Measurements from ENCODE around the gene BMS1. TPM values are rescaled to one million over a fixed set of nuclear protein-coding genes. Genes with fewer than 3 reads are reported as not detected.

The BMS1 gene
- total RNA-seq, 1 experiment from 2014 or later: 32.3 TPM

DNA sequence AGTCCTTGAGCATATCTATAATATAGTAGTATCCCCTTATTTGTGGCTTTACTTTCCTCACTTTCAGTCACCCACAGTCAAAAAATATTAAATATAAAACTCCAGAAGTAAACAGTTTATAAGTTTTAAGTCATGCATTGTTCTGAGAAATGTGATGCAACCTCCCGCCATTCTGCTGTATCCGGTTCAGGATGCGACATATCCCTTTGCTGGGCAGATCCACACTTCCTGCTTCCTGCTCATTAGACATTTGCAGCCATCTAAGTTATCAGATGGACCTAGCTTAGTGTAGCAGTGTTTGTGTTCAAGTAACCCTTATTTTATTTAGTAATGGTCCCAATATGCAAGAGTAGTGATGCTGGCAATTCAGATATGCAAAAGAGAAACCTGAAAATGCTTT is 38.9 kb upstream of the BMS1 start:
- CTCF ChIA-PET: interaction anchor here (0.9 kb wide), 1 partner anchor 9 kb away, joined by 4 read pairs; no protein-coding TSS in a partner anchor
- Histone ChIP-seq H3K36me3 (ENCODE audit: control insufficient read depth, insufficient read depth, low read length) (no peaks in the 10 kb centered on the region), H3K4me3 (ENCODE audit: low read depth in 2 of 2, low read length in 2 of 2) (no peak overlapping the region), H3K27me3 (ENCODE audit: control insufficient read depth, insufficient read depth, low read length) (peaks cover 4% of the 10 kb centered on the region), H3K9me3 (ENCODE audit: control insufficient read depth, insufficient read depth, low read depth, low read length) (peaks cover 11% of the 10 kb centered on the region; the same call in 1 of the 2 replicates), H3K27ac (ENCODE audit: low read length) (no peak overlapping the region), H3K4me1 (ENCODE audit: control insufficient read depth, insufficient read depth, low read length) (no peaks in the 10 kb centered on the region)
- in situ Hi-C loops (cut with HindIII; ENCODE audit: low pct_unique_long_range_greater_than_20kb, low sequenced_read_pairs) (no loop called here), intact Hi-C loops (cut with micrococcal nuclease; ENCODE audit: unreplicated experiment) (no loop called here)
- ATAC-seq (no peak), DNase-seq (ENCODE audit: low read depth, low spot score) (no peak)
- no TSS peak for BruUV-seq (replicated peaks)
- TF ChIP-seq POLR2AphosphoS5 (IDR thresholded peaks at IDR 0.05; ENCODE audit: low read depth, low read length) (no peak), SIN3A (IDR thresholded peaks at IDR 0.05; ENCODE audit: borderline replicate concordance, insufficient read depth, low read depth, low read length) (no peak), TCF7L2 (IDR thresholded peaks at IDR 0.05; ENCODE audit: low read depth, low read length) (no peak)
- TF ChIP-seq, protein P1, sequence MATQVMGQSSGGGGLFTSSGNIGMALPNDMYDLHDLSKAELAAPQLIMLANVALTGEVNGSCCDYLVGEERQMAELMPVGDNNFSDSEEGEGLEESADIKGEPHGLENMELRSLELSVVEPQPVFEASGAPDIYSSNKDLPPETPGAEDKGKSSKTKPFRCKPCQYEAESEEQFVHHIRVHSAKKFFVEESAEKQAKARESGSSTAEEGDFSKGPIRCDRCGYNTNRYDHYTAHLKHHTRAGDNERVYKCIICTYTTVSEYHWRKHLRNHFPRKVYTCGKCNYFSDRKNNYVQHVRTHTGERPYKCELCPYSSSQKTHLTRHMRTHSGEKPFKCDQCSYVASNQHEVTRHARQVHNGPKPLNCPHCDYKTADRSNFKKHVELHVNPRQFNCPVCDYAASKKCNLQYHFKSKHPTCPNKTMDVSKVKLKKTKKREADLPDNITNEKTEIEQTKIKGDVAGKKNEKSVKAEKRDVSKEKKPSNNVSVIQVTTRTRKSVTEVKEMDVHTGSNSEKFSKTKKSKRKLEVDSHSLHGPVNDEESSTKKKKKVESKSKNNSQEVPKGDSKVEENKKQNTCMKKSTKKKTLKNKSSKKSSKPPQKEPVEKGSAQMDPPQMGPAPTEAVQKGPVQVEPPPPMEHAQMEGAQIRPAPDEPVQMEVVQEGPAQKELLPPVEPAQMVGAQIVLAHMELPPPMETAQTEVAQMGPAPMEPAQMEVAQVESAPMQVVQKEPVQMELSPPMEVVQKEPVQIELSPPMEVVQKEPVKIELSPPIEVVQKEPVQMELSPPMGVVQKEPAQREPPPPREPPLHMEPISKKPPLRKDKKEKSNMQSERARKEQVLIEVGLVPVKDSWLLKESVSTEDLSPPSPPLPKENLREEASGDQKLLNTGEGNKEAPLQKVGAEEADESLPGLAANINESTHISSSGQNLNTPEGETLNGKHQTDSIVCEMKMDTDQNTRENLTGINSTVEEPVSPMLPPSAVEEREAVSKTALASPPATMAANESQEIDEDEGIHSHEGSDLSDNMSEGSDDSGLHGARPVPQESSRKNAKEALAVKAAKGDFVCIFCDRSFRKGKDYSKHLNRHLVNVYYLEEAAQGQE (IDR thresholded peaks at IDR 0.05; ENCODE audit: insufficient read depth in 1 of 2, low read depth in 2 of 2, low read length in 1 of 2): no peak
- TF ChIP-seq, protein P2, sequence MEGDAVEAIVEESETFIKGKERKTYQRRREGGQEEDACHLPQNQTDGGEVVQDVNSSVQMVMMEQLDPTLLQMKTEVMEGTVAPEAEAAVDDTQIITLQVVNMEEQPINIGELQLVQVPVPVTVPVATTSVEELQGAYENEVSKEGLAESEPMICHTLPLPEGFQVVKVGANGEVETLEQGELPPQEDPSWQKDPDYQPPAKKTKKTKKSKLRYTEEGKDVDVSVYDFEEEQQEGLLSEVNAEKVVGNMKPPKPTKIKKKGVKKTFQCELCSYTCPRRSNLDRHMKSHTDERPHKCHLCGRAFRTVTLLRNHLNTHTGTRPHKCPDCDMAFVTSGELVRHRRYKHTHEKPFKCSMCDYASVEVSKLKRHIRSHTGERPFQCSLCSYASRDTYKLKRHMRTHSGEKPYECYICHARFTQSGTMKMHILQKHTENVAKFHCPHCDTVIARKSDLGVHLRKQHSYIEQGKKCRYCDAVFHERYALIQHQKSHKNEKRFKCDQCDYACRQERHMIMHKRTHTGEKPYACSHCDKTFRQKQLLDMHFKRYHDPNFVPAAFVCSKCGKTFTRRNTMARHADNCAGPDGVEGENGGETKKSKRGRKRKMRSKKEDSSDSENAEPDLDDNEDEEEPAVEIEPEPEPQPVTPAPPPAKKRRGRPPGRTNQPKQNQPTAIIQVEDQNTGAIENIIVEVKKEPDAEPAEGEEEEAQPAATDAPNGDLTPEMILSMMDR (IDR thresholded peaks at IDR 0.05): no peak
- POLR2A ChIA-PET: interaction anchor here (0.7 kb wide), 1 partner anchor 593 kb away, joined by 4 read pairs; no protein-coding TSS in a partner anchor

DNA sequence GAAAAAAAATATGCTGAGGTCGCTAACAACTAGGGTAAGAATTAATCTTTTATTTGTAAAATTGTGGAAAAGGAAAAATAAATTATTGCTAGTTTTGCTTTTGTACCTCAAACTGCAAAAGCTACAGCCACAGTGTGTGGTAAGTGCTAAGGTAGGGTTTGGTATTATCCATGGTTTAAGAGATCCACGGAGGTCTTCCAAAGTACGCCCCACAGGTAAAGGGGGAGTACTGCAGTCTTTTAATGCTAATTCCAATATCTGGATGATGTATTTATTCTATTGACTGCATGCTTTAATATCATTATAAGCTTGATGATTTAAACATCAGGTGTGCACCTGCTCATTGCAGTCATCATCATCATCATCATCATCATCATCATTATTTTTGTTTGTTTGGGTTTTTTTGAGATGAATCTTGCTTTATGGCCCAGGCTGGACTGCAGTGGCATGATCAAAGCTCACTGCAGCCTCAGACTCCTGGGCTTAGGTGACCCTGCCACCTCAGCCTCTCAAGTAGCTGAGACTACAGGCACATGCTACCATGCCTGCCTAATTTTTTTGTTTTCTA is 38.4 kb upstream of the BMS1 start:
- POLR2A ChIA-PET: no interaction called here
- BruUV-seq (replicated peaks): no TSS peak
- Histone ChIP-seq H3K9me3 (ENCODE audit: control insufficient read depth, insufficient read depth, low read depth, low read length) (peaks cover 11% of the 10 kb centered on the region; the same call in 1 of the 2 replicates), H3K36me3 (ENCODE audit: control insufficient read depth, insufficient read depth, low read length) (no peaks in the 10 kb centered on the region), H3K27ac (ENCODE audit: low read length) (no peak overlapping the region), H3K4me3 (ENCODE audit: low read depth in 2 of 2, low read length in 2 of 2) (no peak overlapping the region), H3K4me1 (ENCODE audit: control insufficient read depth, insufficient read depth, low read length) (no peaks in the 10 kb centered on the region), H3K27me3 (ENCODE audit: control insufficient read depth, insufficient read depth, low read length) (peaks cover 4% of the 10 kb centered on the region)
- ATAC-seq: 0 out of 2 replicates have a peak, but pooled peaks have one; percentile 58
- in situ Hi-C loops (cut with HindIII; ENCODE audit: low pct_unique_long_range_greater_than_20kb, low sequenced_read_pairs): no loop called here
- TF ChIP-seq SIN3A (IDR thresholded peaks at IDR 0.05; ENCODE audit: borderline replicate concordance, insufficient read depth, low read depth, low read length): no peak
- TF ChIP-seq, protein P2 (IDR thresholded peaks at IDR 0.05): peak; percentile 28; the same call in 1 of the 2 replicates
- DNase-seq (ENCODE audit: low read depth, low spot score): no peak
- intact Hi-C loops (cut with micrococcal nuclease; ENCODE audit: unreplicated experiment): no loop called here
- CTCF ChIA-PET: interaction anchor here (0.6 to 0.9 kb wide), 2 partner anchors 8 to 70 kb away, joined by 4 to 13 read pairs; no protein-coding TSS in a partner anchor
